ENCODE measurements around the gene SNED1. TPM values are rescaled to one million over a fixed set of nuclear protein-coding genes. Genes with fewer than 3 reads are reported as not detected.

The SNED1 gene
- total and polyA plus RNA-seq, 9 of the 15 experiments (the other 6 are each of a cell fraction or from before 2014, with no cell fraction given): 0.03 to 0.07 (median 0.05) TPM; not detected in 5

GRCh38 chr2:241080405-241081189, 82.2 kb downstream of the SNED1 start (continued):
- no peak for TF ChIP-seq CTCFL (IDR thresholded peaks at IDR 0.05; ENCODE audit: borderline replicate concordance, insufficient read depth, low read depth, low read length, poor library complexity, severe bottlenecking)

- no peak for DNase-seq (ENCODE audit: extremely low read depth in 1 of 4, low spot score in 3 of 4)
- Histone ChIP-seq H3K9me3 (replicated peaks; ENCODE audit: control insufficient read depth, insufficient read depth, low read depth, low read length) (no peaks in the 10 kb centered on the region), H3K36me3 (ENCODE audit: control insufficient read depth, insufficient read depth, low read length) (no peaks in the 10 kb centered on the region), H3K27ac (ENCODE audit: extremely low read depth, low read depth, low read length) (no peak overlapping the region), H3K9ac (ENCODE audit: insufficient read depth in 1 of 2, low read depth in 2 of 2, low read length in 2 of 2) (no peak overlapping the region; a peak in 1 of 4 replicates), H4K20me1 (replicated peaks; ENCODE audit: control insufficient read depth, insufficient read depth, low read length) (no peaks in the 10 kb centered on the region), H3K27me3 (ENCODE audit: control insufficient read depth in 2 of 2, insufficient read depth in 2 of 2, low read length in 2 of 2) (no peaks in the 10 kb centered on the region), H3K4me2 (ENCODE audit: insufficient read depth, low read length) (no peak overlapping the region), H3K4me3 (no peak overlapping the region), H3K4me1 (replicated peaks in 1 of 2; ENCODE audit: control insufficient read depth in 2 of 2, insufficient read depth in 2 of 2, low read length in 2 of 2) (peaks cover 0 to 7% of the 10 kb centered on the region in 2 experiments; a peak in 2 of 5 replicates), H3K9me1 (ENCODE audit: control insufficient read depth, insufficient read depth, low read length) (no peaks in the 10 kb centered on the region), H3K79me2 (ENCODE audit: control insufficient read depth, insufficient read depth, low read length) (no peaks in the 10 kb centered on the region), H2AFZ (ENCODE audit: low read depth, low read length) (no peak overlapping the region)
- intact Hi-C loops (cut with micrococcal nuclease) (no loop called here), in situ Hi-C loops (cut with MboI) (no loop called here)
- FAIRE-seq: no peak
- ChIA-PET CTCF (ENCODE audit: low intra/inter-chr PET ratio) (no interaction called here), POLR2A (interaction anchor here (0.6 kb wide), 1 partner anchor 360 kb away, joined by 3 read pairs; no protein-coding TSS in a partner anchor)
- 24% methylated on average over 2 of the region's 9 CpGs for WGBS (ENCODE audit: insufficient coverage, low coverage, missing lambda C conversion rate)
- TF ChIP-seq ZNF263 (CRISPR knock-in tag; IDR thresholded peaks at IDR 0.05; ENCODE audit: borderline replicate concordance): peak; percentile 50; the same call in 1 of the 2 replicates
- TF ChIP-seq ADNP (tag; IDR thresholded peaks at IDR 0.05): no peak
- no peak for ATAC-seq
- no TSS peak for BruUV-seq (replicated peaks)
Observed at GRCh38 chr2:241081190-241081642, 82.8 kb downstream of the SNED1 start.
